Psoas muscle (tissue), 8 donors: Measurements from ENCODE around the gene BOLA3. TPM values are rescaled to one million over a fixed set of nuclear protein-coding genes. Genes with fewer than 3 reads are reported as not detected.

Experiments used
- ATAC-seq, 4 donors: fragments of 200-7000 bp; cut with Tn5 transposase; one replicate each; pipeline ENCODE4 v1.9.1; 2020; ENCODE audit warnings: moderate library complexity in 3 of 4, mild to moderate bottlenecking in 2 of 4
- DNase-seq, 2 donors: peaks; one replicate each; pipeline ENCODE4 v3.0.0-alpha.2; 2020
- H3K27ac ChIP-seq: fragments of 200-600 bp; one replicate; pipeline ENCODE4 v1.8.0; 2022
- H3K27me3 ChIP-seq, 3 donors: fragments of 200-600 bp in 1 of 3; one replicate each; pipeline versions ENCODE4 v1.6.1 to v1.8.0; 2013 to 2022; ENCODE audit warnings: low read length in 2 of 3, mild to moderate bottlenecking in 2 of 3, moderate library complexity in 1 of 3; ENCODE audit not compliant: insufficient read depth in 3 of 3
- H3K36me3 ChIP-seq, 2 donors: fragments of 200-600 bp in 1 of 2; one replicate each; pipeline versions ENCODE4 v1.6.1 to v1.8.0; 2013 to 2022; ENCODE audit warnings: low read depth in 1 of 2, mild to moderate bottlenecking in 1 of 2, moderate library complexity in 1 of 2; ENCODE audit not compliant: insufficient read depth in 1 of 2
- H3K4me1 ChIP-seq: fragments of 200-600 bp; one replicate; pipeline ENCODE4 v1.8.0; 2022
- H3K4me3 ChIP-seq: fragments of 200-600 bp; one replicate; pipeline ENCODE4 v1.8.0; 2022; ENCODE audit warnings: mild to moderate bottlenecking
- H3K9me3 ChIP-seq: fragments of 200-600 bp; one replicate; pipeline ENCODE4 v1.8.0; 2022
- CTCF ChIP-seq: fragments of 200-600 bp; IDR thresholded peaks from one replicate; pipeline ENCODE4 v1.8.0; 2022; ENCODE audit warnings: antibody characterized with exemption
- WGBS, 3 donors: extraction: QIAGEN DNeasy Blood & Tissue Kit; methylation state at CpG; one replicate each; pipeline versions ENCODE4 v1.1.6 to v1.1.7; 2013; 5-methylcytosine and 5-hydroxymethylcytosine counted together
- intact Hi-C, 2 donors: fragments of 100-400 bp; cut with DNase I; formaldehyde crosslinking; loops; one replicate each; pipeline versions ENCODE4 v1.11.0 to v1.14.2; 2022
- polyA plus RNA-seq, 3 donors: library from polyadenylated mRNA; stranded (reverse); fragments of 200-250 nt; gene quantifications; one replicate each; pipeline ENCODE4 v1.2.3, GENCODE V29; 2013
- total RNA-seq, 4 donors: library from RNA; stranded (reverse); fragmentation: NEBNext Ultra II Directional in 2 of 4; extraction: Animal tissue kit (Norgen Biotek cat#: 25700) in 2 of 4; gene quantifications; one replicate each; pipeline versions ENCODE4 v1.2.1 to v1.2.4, GENCODE V29; 2021 to 2023
- donor health status: healthy with polysubstance abuse.
- donor health status: DM: no; HTN: no; CAD: no; lungs with moderate emphysema.
- donor health status: Bipolar disorder and iron deficiency.
- donor health status: healthy.
- donor health status: DM: yes; HTN: yes; CAD: no.
- donor health status: DM: no; HTN: no; CAD: no.
- donor health status: DM: no; HTN: no; CAD: no.
- donor health status: DM: yes; HTN: yes; CAD: no.

BOLA3 gene
- total and polyA plus RNA-seq, 7 donors, result 47.7 to 117 (median 65.9) TPM

- Histone ChIP-seq H3K27me3 (no peaks in the 10 kb centered on the region), H3K4me1 (peaks cover 23% of the 10 kb centered on the region), H3K36me3 (peaks cover 0 to 29% of the 10 kb centered on the region in 2 donors), H3K4me3 (no peak overlapping the region), H3K9me3 (no peaks in the 10 kb centered on the region), H3K27ac (no peak overlapping the region)
- DNase-seq, result no peak
- intact Hi-C loops, result no loop called here
- WGBS, 3 donors, result 88 to 97% (median 96%) methylated on average over 1 of the region's 1 CpG
- no peak for ATAC-seq
- no peak for TF ChIP-seq CTCF
Measured at GRCh38 chr2:74174909-74175308, 27.2 kb upstream of the BOLA3 start.

GRCh38 chr2:74168739-74169138 is 21.0 kb upstream of the BOLA3 start:
- no peak for TF ChIP-seq CTCF
- Histone ChIP-seq H3K27me3 (no peaks in the 10 kb centered on the region), H3K9me3 (peaks cover 5% of the 10 kb centered on the region), H3K27ac (no peak overlapping the region), H3K36me3 (peaks cover 6 to 91% of the 10 kb centered on the region in 2 donors), H3K4me1 (no peaks in the 10 kb centered on the region), H3K4me3 (no peak overlapping the region)
- ATAC-seq, result no peak
- no peak for DNase-seq
- WGBS, 3 donors, result 69 to 81% (median 76%) methylated on average over 2 of the region's 2 CpGs
- intact Hi-C loops, result no loop called here

GRCh38 chr2:74164761-74165160 is 17.0 kb upstream of the BOLA3 start:
- DNase-seq (no peak), ATAC-seq (no peak)
- no peak for TF ChIP-seq CTCF
- WGBS, 3 donors, result 97 to 100% (median 98%) methylated on average over 1 of the region's 1 CpG
- no peak overlapping the region for H3K4me3 ChIP-seq
- peaks cover 6 to 99% of the 10 kb centered on the region in 2 donors for H3K36me3 ChIP-seq
- no peaks in the 10 kb centered on the region for H3K27me3 ChIP-seq
- intact Hi-C loops, result no loop called here
- peaks cover 5% of the 10 kb centered on the region for H3K9me3 ChIP-seq
- H3K4me1 ChIP-seq, result no peaks in the 10 kb centered on the region
- no peak overlapping the region for H3K27ac ChIP-seq

- 92 to 96% (median 92%) methylated on average over 6 of the region's 6 CpGs for WGBS, 3 donors
- H3K27me3 ChIP-seq, result no peaks in the 10 kb centered on the region
Measured at GRCh38 chr2:74162951-74163350, 15.2 kb upstream of the BOLA3 start.

More at GRCh38 chr2:74162951-74163350, 15.2 kb upstream of the BOLA3 start:
- Histone ChIP-seq H3K9me3 (peaks cover 5% of the 10 kb centered on the region), H3K4me1 (no peaks in the 10 kb centered on the region), H3K27ac (no peak overlapping the region), H3K36me3 (peaks cover 4 to 99% of the 10 kb centered on the region in 2 donors), H3K4me3 (no peak overlapping the region)
- no peak for TF ChIP-seq CTCF
- ATAC-seq (no peak), DNase-seq (no peak)
- intact Hi-C loops, result no loop called here
